Measurements from ENCODE around the gene HSP90AA1.

Gene HSP90AA1

DNA sequence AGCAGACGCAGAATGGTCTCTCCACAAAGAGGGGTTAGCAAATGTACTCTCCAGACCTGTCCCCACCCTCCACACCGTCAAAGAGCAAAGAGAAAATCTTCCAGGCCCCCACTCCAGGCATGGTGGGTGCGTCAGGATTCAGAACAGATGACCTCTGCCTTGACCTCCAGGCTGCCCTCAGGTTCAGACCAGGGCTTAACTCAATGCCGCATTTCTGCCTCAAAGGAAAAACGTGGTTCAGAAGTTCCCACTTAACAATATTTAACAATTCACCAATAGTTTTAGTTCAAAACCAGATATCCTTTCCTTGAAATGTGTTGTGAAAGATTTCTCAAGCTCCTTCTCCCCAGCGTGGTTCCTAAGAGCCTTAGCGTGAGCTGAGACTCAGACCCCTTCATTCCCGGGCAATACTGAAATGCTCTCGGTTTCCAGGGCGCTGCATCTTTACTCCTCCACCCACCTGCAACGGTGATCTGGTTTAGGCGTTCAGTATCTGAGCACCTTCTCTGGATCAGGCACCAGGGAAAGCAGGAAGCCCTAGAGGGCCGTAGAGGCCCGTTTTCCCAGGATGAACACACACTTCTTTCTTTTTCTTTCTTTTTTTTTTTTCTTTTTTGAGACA, 22.9 kb downstream of the HSP90AA1 start:
- no peak for DNase-seq

DNA sequence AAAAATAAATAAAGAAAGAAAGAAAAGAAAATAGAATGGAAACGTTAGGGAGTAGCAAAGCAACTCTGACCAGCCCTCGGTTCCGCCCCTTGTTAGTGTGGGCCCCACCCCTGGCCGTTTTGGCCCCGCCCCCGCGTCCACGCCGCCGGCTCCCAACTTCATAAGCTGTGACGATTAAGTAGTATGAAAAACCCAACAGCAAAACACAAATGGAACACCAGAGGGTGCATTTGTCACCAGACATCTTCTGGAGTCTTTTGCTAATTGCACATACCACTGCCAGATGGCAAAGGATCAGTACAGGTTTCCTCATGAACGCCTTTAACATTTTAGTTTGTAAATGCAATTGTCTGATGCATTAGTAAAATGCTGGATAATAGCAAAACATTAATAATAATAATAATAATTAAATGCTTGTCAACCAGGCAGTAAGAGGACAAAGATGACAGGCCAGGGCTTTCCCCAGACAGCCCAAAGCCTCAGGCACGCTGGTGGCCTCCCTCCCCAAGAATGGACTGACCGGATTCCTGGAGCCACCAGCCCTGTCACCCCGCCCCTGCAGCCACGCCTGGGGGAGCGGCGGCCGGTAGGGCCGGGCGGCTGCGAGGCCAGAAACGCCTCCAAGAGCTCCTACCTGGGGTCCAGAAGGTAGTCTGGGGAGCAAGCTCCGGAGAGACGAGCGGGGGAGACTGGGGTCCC, 23.6 kb downstream of the HSP90AA1 start:
- peak; percentile 30 for DNase-seq

DNA sequence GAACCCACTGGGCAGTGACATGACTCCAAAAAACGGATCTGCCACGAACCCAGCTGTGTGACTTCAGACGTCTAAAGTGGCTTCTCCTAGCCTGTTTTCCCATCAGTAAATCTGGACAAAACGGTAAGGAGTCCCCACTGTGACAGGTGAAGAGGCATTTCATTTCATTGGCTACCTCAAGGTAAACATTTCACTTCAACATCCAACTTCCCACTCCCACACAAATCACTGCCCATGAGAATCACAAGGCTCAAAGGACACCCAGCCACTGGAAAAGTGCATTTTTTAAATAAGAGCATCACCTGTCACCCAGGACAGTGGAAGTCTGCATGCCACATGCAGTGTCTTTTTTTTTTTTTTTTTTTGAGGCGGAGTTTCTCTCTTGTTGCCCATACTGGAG, 27.9 kb downstream of the HSP90AA1 start:
- no peak for DNase-seq

DNA sequence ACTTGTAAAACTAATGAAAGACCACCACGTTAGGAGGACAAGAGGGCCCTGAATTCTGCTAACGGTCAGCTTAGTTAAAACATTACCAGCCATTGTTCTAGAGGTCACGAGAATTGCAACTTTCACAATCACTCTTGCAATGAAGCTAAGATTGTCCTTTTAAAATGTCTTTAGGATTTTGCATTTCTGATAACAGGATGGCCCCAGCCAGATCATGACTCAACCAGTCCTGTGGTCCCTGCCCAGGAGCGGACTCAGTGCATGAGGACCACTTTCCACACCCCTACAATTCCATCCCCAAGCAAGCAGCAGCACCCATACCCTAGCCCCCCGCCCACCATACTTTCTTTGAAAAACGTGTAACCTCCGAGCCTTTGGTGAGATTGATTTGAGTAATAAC, 28.7 kb downstream of the HSP90AA1 start:
- no peak for DNase-seq

DNA sequence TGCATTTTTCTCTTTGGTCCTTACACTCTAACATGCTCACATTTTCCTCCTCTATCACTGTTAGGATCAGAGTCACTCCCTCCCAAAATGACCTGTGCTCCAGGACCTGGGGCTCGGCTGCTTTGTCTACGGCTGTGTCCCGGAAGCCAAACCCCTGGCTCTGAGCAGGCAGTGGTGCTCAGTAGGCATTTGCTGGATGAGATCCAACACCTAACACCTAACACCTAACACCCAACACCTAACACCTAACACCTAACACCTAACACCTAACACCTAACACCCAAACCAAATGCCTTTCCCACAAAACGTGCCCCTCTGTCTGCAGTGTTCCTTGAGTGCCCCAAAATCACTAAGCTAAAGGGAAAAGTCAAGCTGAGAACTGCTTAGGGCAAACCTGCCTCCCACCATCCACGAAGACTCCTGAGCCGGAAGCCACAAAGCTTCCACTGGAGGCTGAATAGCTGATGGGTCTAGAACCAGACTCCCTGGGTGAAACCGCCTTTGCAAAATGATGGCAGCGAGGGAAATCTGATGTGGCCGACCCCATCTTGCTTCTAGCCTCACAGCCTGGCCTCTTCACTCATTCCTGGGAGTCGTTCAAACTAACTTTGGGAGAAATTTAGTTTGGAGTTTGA, 29.2 kb downstream of the HSP90AA1 start:
- DNase-seq: no peak

DNA sequence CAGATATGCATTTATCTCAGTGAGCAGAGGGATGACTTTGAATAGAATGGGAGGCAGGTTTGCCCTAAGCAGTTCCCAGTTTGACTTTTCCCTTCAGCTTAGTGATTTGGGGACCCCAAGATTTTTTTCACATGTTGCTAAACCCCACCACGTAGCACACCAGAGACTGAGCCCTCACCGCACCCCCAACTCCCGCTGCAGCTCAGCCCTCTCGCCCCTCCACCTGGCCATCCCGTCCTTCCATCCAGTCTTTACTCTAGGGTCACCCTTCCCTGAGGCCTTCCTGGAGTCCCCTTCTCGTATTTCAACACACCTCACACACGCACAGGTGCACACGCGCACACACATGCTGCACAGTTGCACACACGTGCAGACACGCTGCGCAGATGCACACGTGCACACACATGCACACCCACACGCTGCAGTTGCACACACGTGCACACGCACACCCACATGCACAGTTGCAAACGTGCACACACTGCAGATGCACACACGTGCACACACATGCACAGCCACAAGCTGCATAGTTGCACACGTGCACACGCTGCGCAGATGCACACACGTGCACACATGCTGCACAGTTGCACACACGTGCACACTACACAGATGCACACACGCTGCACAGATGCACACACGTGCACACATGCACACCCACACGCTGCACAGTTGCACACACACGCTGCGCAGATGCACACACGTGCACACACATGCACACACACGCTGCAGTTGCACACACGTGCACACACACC, 30.0 kb downstream of the HSP90AA1 start:
- DNase-seq: no peak

DNA sequence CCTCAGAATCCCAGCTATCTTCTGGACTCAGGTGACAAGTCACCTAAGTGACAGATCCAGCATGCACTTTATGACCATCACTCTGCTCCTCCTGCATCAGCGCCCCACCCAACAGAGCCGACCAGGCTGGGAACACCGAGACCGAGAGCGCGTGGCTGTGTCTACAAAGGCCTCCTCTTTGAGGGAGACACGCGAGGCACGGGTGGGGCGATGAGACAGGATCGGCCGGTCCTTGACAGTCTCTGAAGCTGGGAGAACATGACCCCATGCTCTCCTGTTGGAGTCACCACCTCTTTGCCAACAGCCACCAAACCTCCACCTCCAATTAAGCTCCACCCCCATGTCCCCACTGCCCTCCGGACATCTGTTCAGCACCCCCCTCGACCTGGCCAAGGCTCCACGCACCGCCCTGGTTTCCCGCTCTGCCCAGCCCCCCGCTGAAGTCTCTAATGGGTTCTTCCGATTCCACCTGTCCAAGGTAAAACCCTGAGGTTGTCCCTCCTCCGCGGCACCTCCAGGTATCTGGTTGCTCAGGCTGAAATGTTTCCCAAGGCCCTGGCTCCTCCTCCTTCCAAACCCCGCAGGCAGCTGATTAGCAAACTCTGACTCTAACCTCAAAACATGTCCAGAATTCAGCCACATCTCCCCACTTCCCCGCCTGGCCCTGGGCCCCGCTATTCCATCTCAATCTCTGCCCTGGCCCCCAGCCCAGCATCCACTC, 31.5 kb downstream of the HSP90AA1 start:
- no peak for DNase-seq

DNA sequence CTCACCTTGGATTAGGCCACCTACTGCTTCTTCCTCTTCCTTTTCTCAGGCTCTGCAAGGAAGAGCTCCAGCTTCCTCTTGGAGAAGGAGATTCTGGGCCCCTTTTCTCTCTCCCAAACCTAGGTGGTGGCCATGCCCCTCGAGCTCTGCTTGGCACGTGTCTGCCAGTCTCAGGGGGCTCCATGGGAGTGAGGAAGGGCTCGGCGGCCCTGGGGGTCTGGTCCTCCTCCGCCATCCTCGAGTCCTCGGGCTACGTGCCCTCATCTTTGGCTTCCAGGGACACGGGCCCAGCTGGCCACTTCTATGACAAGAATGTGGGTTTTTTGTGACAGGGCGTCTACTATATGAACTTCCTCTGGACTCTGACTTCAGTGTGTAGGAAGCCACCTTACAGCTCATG, 34.3 kb downstream of the HSP90AA1 start:
- DNase-seq: no peak

DNA sequence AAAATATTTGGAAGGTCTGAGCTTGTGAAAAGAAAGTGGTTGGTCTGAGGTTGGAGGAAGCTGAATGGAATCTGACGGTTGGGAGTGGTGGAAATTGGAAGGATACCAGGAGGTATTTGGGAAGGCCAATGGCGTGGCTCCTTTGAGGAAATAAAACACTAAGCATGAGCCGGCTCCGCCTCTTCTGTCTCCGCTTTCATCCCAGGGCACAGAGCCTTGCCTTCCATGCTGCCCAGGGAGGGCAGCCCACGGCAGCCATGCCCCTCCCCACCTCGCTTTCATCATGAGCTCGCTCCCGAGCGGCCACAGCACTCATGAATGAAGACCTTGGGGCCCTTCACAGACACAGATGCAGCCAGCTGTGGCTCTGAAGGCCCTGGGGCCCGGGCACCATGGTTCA, 36.2 kb downstream of the HSP90AA1 start:
- no peak for DNase-seq

DNA sequence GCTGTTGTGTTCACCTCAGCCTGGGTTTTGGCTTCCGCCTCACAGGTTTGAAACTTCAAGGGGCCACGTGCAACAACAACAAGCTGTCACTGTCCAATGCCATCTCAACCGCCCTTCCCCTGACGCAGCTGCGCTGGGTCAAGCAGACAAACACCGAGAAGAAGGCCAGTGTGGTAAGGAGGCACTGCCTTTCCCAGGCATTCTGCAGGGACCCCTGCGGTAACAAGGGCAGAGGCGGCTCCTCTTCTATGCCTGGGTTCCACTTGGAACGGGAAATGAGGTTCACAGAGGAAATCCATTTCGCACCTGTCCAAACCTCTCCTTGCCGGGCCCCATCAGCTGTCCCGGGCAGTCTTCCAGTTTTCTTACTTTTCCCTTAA, 36.8 kb downstream of the HSP90AA1 start:
- no peak for DNase-seq

DNA sequence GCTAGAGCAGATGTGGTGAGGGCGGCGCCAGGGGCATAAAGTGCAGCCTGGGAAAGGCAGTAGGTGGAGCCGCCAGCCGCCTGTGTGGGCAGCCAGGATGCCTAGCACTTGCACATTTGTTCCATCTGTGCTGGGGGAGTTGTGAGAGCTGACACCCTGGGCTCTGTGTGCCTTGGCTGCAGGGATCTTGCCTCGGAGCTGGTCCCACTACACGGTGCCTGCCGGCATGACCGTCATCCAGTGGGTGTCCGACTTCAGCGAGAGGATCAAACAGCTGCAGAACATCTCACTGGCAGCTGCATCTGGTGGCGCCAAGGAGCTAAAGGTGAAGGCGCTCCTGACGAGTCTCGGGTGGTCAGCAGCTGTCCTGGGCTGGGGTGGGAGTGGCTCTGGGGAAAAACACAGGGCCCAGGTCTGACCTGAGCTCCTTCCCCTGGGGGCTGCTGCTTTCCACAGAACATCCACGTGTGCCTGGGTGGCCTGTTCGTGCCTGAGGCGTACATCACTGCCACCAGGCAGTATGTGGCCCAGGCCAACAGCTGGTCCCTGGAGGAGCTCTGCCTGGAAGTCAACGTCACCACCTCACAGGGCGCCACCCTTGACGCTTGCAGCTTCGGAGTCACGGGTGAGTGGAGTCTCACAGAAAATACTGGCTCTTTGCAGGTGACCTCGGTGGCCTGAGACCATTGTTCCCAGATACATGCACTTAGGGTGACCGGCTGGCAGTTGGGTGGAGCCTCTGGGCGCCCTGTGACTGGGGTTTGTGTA, 37.4 kb downstream of the HSP90AA1 start:
- DNase-seq: no peak

DNA sequence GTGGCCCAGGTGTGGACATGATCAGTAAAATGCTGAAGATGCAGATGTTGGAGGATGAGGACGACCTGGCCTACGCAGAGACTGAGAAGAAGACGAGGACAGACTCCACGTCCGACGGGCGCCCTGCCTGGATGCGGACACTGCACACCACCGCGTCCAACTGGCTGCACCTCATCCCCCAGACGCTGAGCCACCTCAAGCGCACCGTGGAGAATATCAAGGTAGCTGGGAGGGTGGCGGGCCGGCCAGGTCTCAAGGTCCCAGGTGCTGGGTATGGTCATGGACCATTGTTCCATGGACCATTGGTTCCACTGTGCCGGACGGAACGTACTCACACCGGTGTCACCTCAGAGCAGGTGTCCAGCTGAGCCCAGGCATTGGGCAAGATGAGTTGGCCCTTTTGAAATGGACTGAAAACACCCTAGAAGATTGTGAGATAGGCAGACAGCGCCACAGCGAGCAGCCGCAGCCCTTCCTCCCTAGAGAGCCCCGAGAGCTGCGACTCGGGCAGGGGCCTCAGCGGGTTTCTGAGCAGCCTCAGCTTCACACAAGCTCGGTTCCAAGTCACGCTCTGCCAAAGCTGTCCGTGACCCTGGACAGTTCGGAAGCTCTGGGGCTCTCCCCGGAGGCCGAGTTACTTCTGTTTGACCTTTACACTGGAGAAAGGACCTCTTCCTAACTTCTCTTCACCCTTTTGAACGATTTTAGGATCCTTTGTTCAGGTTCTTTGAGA, 38.9 kb downstream of the HSP90AA1 start:
- no peak for DNase-seq

DNA sequence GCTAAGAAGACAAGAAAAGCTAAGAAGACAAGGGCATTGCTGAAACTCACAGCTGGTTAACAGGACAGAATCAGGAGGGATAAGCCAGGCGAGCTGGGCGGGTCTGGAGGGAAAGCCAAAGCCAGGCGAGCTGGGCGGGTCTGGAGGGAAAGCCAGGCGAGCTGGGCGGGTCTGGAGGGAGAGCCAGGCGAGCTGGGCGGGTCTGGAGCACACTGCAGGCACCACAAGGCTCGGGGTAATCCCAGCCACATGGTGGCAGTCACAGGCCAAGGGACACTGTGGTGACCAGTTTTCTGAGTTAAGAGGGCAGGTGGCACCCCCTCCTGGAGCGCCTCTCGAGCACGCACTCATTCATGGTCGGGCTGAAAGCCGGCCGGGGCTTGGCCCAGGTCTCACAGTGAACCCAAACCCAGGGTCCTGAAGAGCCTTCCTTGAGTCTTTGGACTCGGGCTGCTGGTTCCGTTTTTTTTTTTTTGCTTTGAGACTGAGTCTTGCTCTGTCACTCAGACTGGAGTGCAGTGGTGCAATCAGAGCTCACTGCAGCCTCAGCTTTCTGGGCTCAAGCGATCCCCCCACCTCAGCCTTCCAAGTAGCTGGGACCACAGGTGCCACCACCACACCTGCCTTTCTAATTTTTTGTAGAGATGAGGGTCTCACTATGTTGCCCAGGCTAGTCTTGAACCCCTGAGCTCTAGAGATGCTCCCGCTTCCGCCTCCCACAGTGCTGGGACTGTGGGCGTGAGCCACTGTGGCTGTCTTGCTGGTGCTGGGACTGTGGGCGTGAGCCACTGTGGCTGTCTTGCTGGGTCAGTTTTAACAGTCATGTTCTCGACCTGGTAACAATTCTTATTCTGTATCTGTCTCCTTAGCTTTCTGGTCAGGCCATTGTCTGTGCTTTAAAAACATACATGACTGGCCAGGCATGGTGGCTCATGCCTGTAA, 40.2 kb downstream of the HSP90AA1 start:
- no peak for DNase-seq

DNA sequence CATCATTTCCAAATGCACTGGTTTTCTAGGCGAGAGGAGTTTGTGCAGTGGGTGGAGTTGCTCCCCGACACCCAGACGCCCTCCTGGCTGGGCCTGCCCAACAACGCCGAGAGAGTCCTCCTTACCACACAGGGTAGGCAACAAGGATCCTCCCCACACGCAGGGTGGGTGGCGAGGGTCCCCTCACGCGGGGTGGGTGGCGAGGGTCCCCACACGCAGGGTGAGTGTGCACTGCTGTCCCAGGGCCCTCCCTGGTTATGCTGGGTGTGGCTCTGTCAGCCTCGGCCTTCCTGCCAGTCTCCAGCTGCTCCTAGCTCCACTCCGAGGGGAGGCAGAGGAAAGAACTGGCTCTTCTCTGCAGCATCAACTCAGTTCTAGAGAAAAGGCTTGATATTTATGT, 42.3 kb downstream of the HSP90AA1 start:
- no peak for DNase-seq

DNA sequence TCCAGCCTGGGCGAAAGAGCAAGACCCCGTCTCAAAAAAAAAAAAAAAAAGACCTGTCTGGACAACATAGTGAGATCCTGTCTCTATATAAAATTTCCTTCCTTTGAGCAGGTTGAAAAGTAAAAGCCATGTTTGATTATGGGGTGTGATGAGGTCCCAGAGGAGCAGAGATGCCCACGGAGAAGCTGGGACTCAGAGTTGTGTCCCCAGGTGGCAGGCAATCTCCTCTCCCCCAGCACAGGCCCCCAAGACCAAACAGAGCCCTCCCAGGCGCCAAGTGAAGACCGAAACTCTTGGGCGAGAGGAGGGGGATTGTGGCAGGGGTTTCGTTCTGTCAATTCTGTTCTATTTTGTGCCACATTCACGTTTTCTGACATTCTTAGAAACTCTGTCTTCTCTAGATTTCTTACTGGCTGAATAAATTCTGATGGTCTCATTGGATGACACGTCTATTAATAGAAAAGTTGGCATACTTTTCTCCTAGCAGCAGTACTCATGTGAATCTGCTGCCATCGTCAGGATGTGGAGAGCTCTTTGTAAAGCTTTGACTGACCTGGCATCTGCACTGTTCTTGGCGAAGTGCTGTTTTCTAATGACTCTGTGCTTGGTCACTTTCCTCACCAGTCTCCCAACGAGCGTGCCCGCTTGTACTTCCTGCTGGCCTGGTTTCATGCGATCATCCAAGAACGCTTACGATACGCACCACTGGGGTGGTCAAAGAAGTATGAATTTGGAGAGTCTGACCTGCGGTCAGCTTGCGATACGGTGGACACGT, 43.4 kb downstream of the HSP90AA1 start:
- no peak for DNase-seq

DNA sequence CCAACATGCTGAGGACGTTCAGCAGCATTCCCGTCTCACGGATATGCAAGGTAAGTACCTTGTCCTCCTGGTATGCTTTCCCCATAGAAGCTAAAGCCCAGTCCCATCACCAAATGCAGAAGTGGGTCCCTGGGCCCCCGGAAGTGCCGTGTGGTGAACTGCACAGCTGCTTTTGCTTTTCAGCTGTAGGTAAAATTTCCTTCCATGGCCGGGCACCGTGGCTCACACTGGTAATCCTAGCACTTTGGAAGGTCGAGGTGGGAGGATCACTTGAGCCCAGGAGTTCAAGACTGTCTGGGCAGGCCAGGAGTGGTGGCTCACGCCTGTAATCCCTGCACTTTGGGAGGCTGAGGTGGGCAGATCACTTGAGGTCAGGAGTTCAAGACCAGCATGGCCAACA, 44.1 kb downstream of the HSP90AA1 start:
- DNase-seq: no peak

DNA sequence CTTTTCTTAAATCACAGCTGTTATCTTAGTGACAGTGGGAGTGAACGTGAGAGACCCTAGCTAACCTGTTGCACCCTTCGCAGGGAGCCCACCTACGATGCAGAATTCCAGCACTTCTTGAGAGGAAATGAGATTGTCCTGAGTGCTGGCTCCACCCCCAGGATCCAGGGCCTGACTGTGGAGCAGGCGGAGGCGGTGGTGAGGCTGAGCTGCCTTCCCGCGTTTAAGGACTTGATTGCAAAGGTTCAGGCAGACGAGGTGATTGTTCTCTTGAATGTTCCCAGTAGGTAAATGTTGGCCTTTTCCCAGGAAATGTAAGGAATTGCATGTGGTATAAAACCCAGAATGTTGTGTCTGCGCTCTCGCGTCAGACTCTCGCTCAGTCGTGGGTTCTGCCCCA, 46.7 kb downstream of the HSP90AA1 start:
- DNase-seq: no peak

DNA sequence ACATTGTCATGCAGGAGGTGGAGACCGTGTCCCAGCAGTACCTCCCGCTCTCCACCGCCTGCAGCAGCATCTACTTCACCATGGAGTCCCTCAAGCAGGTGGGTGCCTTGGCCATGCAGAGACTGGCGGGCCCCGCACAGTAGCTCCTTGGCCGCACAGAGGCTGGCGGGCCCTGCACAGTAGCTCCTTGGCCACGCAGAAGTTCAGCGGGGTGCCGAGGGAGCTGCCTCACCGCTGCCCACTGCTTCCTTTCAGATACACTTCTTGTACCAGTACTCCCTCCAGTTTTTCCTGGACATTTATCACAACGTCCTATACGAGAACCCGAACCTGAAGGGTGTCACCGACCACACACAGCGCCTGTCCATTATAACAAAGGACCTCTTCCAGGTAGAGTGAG, 47.7 kb downstream of the HSP90AA1 start:
- no peak for DNase-seq

DNA sequence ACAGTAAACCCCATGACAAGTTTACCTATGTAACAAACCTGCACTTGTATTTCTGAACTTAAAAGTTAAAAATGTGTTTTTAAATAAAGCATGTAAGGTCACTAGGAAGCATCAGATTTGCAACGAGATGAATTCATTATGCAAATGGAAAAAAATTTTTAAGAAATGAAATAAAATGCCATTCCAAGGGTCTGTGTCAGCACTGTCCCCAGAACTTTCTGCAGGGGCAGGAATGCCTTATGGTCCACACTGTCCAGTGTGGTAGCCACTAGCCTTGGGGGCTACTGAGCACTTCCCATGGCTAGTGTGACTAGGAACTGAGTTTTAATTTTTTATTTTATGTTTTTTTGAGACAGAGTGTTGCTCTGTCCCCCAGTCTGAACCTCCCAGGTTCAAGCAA, 49.2 kb downstream of the HSP90AA1 start:
- no peak for DNase-seq

DNA sequence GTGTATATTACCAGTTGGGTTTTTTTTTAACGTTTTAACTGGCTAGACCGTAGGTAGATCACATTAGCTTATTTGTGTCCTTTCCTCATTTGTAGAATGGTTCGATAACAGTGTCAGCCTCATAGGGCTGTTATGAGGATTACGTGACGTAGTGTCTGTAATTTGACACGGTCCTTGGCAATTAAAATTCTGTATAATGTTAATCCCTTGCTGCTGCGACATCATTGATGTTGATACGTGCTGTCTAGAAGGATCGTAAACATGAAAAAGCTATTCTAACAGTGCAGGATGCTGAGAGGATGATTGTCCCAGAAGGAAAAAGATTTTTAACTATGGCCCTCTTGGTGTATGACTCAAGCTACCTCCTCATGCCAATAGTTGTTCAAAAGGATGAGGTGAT, 50.9 kb downstream of the HSP90AA1 start:
- DNase-seq: no peak

Data from NCI-H1436 treated with DMSO at 0.1 percent for 48 hours (cell line).